IPS-18a (cell line): Measurements from ENCODE around the gene NCBP3.

Source experiments
- H3K27ac ChIP-seq: one replicate; pipeline ENCODE4 v1.5.1; 2013; ENCODE audit warnings: low read length
- H3K27me3 ChIP-seq: one replicate; pipeline ENCODE4 v1.6.1; 2013; ENCODE audit warnings: mild to moderate bottlenecking, low read length; ENCODE audit not compliant: control insufficient read depth, insufficient read depth
- H3K36me3 ChIP-seq: one replicate; pipeline ENCODE4 v1.6.1; 2013; ENCODE audit warnings: low read depth, low read length; ENCODE audit not compliant: control insufficient read depth
- H3K4me1 ChIP-seq: one replicate; pipeline ENCODE4 v1.6.1; 2013; ENCODE audit warnings: low read depth, low read length; ENCODE audit not compliant: control insufficient read depth
- H3K4me3 ChIP-seq: one replicate; pipeline ENCODE4 v1.5.1; 2013; ENCODE audit warnings: low read length
- H3K9ac ChIP-seq: one replicate; pipeline ENCODE4 v1.6.1; 2013; ENCODE audit warnings: mild to moderate bottlenecking, low read length, moderate library complexity
- H3K9me3 ChIP-seq: one replicate; pipeline ENCODE4 v1.6.1; 2013; ENCODE audit warnings: low read depth, low read length; ENCODE audit not compliant: control insufficient read depth

NCBP3 gene

DNA sequence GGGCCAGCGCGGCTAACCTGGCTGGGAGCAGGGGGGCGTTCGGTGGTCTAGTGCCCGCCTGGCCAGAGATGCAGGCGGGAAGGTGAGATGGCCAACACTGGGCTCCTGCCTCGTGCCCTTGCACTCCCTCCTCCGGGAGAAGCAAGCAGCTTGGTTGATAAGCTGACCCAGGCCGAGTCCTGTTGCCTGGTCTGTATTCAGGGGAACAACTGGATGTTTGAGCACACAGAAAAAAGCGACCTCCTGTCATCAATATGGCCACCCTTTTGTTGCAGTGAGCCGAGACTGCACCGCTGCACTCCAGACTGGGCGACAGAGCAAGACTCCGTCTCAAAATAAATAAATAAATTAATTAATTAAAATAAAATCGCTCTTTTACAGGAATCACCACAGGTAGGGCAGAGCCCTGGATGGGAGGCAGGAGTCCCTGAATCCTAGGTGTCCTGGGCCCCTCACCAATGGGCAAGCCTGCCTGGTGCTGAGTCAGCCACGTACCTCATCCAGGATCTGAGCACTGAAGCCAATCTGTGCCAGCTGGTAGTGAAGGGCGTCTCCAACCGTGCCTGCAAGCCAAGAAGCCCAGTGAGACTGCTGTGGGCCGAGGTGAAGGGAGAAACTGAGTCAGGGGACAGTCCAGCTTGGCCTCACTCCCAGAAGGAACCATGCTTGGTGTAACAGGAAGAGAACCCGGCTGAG is 90.6 kb downstream of the NCBP3 start:
- H3K4me1 ChIP-seq = no peaks in the 10 kb centered on the region
- H3K4me3 ChIP-seq = peak overlapping the region; percentile 72
- no peaks in the 10 kb centered on the region for H3K36me3 ChIP-seq
- H3K9me3 ChIP-seq = no peaks in the 10 kb centered on the region
- H3K27me3 ChIP-seq = no peaks in the 10 kb centered on the region
- H3K27ac ChIP-seq = no peak overlapping the region
- peak overlapping the region; percentile 68 for H3K9ac ChIP-seq

DNA sequence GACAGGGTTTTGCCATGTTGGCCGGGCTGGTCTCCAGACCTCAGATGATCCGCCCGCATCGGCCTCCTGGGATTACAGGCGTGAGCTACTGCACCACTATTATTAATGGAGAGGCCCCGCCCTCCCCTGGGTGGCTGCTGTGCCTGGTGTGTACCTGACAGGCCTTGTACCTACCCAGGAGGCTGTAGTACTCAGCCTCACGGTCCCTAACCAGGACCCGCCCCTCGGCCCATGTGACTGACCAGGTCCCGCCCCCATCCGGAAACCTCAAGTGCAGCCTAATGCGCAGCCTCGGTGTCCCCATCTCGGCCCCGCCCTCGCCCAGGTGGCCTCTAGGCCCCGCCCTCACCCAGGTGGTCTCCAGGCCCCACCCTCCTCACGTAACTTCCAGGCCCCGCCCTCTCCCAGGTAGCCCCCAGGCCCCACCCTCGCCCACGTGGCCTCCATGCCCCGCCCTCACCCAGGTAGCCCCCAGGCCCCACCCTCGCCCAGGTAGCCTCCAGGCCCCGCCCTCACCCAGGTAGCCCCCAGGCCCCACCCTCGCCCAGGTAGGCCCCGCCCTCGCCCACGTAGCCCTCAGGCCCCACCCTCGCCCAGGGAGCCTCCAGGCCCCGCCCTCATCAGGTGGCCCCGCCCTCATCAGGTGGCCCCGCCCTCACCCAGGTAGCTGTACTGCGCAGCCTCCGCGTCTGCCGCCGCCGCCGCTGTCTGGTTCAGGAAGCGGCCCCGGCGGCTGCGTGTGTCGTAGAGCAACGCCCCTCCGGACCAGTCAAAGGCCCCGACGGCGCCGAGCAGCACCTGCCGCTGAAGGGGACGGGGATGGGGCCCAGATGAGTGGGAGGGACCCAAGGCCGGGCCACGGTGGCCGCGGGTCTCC is 91.3 kb downstream of the NCBP3 start:
- Histone ChIP-seq H3K27ac (no peak overlapping the region), H3K9ac (peak overlapping the region; percentile 68), H3K27me3 (no peaks in the 10 kb centered on the region), H3K4me3 (peak overlapping the region; percentile 72), H3K9me3 (no peaks in the 10 kb centered on the region), H3K36me3 (no peaks in the 10 kb centered on the region), H3K4me1 (no peaks in the 10 kb centered on the region)

- Histone ChIP-seq H3K27me3 (no peaks in the 10 kb centered on the region), H3K36me3 (no peaks in the 10 kb centered on the region), H3K9me3 (no peaks in the 10 kb centered on the region), H3K27ac (no peak overlapping the region), H3K4me1 (no peaks in the 10 kb centered on the region), H3K4me3 (no peak overlapping the region), H3K9ac (no peak overlapping the region)
Measured at GRCh38 chr17:3754066-3754457, 92.0 kb downstream of the NCBP3 start.

GRCh38 chr17:3753624-3754023 is 92.4 kb downstream of the NCBP3 start:
- Histone ChIP-seq H3K9me3 (no peaks in the 10 kb centered on the region), H3K27ac (no peak overlapping the region), H3K9ac (no peak overlapping the region), H3K36me3 (no peaks in the 10 kb centered on the region), H3K4me1 (no peaks in the 10 kb centered on the region), H3K27me3 (no peaks in the 10 kb centered on the region), H3K4me3 (no peak overlapping the region)
